ENCODE measurements around the gene KCNQ2. TPM values are rescaled to one million over a fixed set of nuclear protein-coding genes. Genes with fewer than 3 reads are reported as not detected.

KCNQ2 gene
- polyA plus RNA-seq, 3 donors: not detected

DNA sequence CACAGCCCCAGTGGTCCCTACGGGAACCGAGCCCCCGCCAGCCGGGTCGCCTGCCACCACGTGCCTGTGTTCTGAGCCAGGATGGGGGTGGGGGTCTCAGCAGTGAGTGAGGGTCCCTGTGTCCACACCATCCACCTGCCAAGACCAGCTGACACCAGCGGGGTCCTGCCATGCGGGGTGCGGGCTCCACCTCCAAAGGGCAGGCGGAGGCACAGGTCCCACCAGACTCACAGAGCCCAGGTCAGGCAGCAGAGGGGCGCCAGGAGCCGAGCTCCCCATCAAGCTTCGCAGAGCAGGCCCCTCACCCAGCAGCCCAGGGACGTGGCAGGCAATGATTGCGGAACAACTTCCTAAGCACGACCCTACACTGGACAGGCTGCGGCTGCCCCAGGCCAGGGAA lies 50.5 kb downstream of the KCNQ2 start:
- peaks cover 0 to 2% (median 0%) of the 10 kb centered on the region in 7 donors for H3K9me3 Mint-ChIP-seq
- H3K27ac ChIP-seq (ENCODE audit: low read depth in 1 of 2, low read length in 2 of 2): no peak overlapping the region
- H3K36me3 ChIP-seq (replicated peaks in 1 of 2; ENCODE audit: control insufficient read depth in 1 of 2, insufficient read depth in 2 of 2, low read length in 2 of 2): no peaks in the 10 kb centered on the region
- TF ChIP-seq, protein P1, sequence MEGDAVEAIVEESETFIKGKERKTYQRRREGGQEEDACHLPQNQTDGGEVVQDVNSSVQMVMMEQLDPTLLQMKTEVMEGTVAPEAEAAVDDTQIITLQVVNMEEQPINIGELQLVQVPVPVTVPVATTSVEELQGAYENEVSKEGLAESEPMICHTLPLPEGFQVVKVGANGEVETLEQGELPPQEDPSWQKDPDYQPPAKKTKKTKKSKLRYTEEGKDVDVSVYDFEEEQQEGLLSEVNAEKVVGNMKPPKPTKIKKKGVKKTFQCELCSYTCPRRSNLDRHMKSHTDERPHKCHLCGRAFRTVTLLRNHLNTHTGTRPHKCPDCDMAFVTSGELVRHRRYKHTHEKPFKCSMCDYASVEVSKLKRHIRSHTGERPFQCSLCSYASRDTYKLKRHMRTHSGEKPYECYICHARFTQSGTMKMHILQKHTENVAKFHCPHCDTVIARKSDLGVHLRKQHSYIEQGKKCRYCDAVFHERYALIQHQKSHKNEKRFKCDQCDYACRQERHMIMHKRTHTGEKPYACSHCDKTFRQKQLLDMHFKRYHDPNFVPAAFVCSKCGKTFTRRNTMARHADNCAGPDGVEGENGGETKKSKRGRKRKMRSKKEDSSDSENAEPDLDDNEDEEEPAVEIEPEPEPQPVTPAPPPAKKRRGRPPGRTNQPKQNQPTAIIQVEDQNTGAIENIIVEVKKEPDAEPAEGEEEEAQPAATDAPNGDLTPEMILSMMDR (IDR thresholded peaks at IDR 0.05): no peak
- intact Hi-C loops (cut with micrococcal nuclease): no loop called here
- H2AFZ ChIP-seq (ENCODE audit: insufficient read depth, low read depth, low read length, poor library complexity, severe bottlenecking): no peak overlapping the region
- WGBS (ENCODE audit: insufficient coverage): 93% methylated on average over 10 of the region's 17 CpGs
- H3K27me3 ChIP-seq (ENCODE audit: control insufficient read depth in 2 of 2, insufficient read depth in 2 of 2, low read length in 2 of 2): no peaks in the 10 kb centered on the region
- H3K79me2 ChIP-seq (ENCODE audit: insufficient read depth, low read length): no peaks in the 10 kb centered on the region
- no peak overlapping the region for H3K9ac ChIP-seq (ENCODE audit: insufficient read depth, low read length, poor library complexity, severe bottlenecking)
- no peak overlapping the region for H3K4me3 Mint-ChIP-seq
- DNase-seq: no peak
- H3K4me3 ChIP-seq (replicated peaks in 1 of 3; ENCODE audit: low read depth in 2 of 3, low read length in 3 of 3): no peak overlapping the region
- no peak overlapping the region for H3K4me2 ChIP-seq (replicated peaks; ENCODE audit: extremely low read depth, low read length, poor library complexity, severe bottlenecking)
- no peaks in the 10 kb centered on the region for H4K20me1 ChIP-seq (ENCODE audit: insufficient read depth, low read length)
- no peaks in the 10 kb centered on the region for H3K9me3 ChIP-seq (replicated peaks in 1 of 2; ENCODE audit: control insufficient read depth in 1 of 2, insufficient read depth in 1 of 2, low read length in 2 of 2)
- H3K27ac Mint-ChIP-seq: no peak overlapping the region
- no peaks in the 10 kb centered on the region for H3K36me3 Mint-ChIP-seq
- H3K4me1 Mint-ChIP-seq: no peaks in the 10 kb centered on the region
- H3K4me1 ChIP-seq (ENCODE audit: control insufficient read depth in 1 of 2, insufficient read depth in 2 of 2, low read length in 2 of 2): no peaks in the 10 kb centered on the region
- H3K27me3 Mint-ChIP-seq (ENCODE audit: low read depth in 3 of 3): peaks cover 5 to 14% (median 6%) of the 10 kb centered on the region in 3 donors

DNA sequence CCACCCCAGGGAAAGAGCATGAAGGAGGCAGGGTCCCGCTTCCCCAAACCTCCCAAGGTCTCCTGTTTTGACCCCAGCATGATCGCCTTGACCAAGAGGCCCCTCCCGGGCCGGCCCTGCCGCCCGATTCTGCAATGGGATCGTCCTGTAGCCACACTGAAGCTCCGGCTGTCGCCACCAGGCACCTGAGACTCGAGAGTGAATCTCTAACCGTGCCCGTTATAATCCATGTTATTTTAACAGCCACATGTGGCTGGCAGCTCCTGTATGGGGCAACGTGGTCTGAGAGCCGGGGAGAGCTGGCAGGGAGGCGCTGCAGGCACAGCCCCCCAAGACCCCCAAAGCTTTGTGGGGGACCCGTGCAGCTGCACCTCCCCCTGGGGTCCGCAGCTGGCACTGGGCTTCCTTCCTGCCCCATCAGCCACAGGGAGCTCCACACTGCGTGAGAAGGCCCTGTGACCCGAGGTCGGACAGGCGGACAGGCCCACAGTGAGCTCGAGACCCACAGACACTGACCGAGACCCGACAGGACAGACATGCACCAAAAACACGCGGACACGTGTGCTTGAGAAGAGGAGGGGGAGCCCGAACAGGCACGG lies 51.3 kb downstream of the KCNQ2 start:
- H3K27me3 Mint-ChIP-seq (ENCODE audit: low read depth in 3 of 3): peaks cover 5 to 13% (median 6%) of the 10 kb centered on the region in 3 donors
- Histone ChIP-seq H4K20me1 (ENCODE audit: insufficient read depth, low read length) (no peaks in the 10 kb centered on the region), H3K9ac (ENCODE audit: insufficient read depth, low read length, poor library complexity, severe bottlenecking) (no peak overlapping the region), H3K27me3 (ENCODE audit: control insufficient read depth in 2 of 2, insufficient read depth in 2 of 2, low read length in 2 of 2) (no peaks in the 10 kb centered on the region), H3K4me3 (replicated peaks in 1 of 3; ENCODE audit: low read depth in 2 of 3, low read length in 3 of 3) (no peak overlapping the region), H3K36me3 (replicated peaks in 1 of 2; ENCODE audit: control insufficient read depth in 1 of 2, insufficient read depth in 2 of 2, low read length in 2 of 2) (no peaks in the 10 kb centered on the region), H3K79me2 (ENCODE audit: insufficient read depth, low read length) (no peaks in the 10 kb centered on the region), H2AFZ (ENCODE audit: insufficient read depth, low read depth, low read length, poor library complexity, severe bottlenecking) (no peak overlapping the region), H3K9me3 (replicated peaks in 1 of 2; ENCODE audit: control insufficient read depth in 1 of 2, insufficient read depth in 1 of 2, low read length in 2 of 2) (no peaks in the 10 kb centered on the region), H3K4me2 (replicated peaks; ENCODE audit: extremely low read depth, low read length, poor library complexity, severe bottlenecking) (no peak overlapping the region), H3K27ac (ENCODE audit: low read depth in 1 of 2, low read length in 2 of 2) (no peak overlapping the region), H3K4me1 (ENCODE audit: control insufficient read depth in 1 of 2, insufficient read depth in 2 of 2, low read length in 2 of 2) (no peaks in the 10 kb centered on the region)
- no peak overlapping the region for H3K4me3 Mint-ChIP-seq
- H3K4me1 Mint-ChIP-seq: no peaks in the 10 kb centered on the region
- 85% methylated on average over 29 of the region's 29 CpGs for WGBS (ENCODE audit: insufficient coverage)
- no peak overlapping the region for H3K27ac Mint-ChIP-seq
- DNase-seq: no peak
- peaks cover 0 to 2% (median 0%) of the 10 kb centered on the region in 7 donors for H3K9me3 Mint-ChIP-seq
- TF ChIP-seq, protein P1 (IDR thresholded peaks at IDR 0.05): no peak
- H3K36me3 Mint-ChIP-seq: no peaks in the 10 kb centered on the region
- intact Hi-C loops (cut with micrococcal nuclease): no loop called here
